GM19035 (cell line): ENCODE measurements around the gene SDCCAG8.

Experiments
- ATAC-seq: cut with Tn5 transposase; IDR thresholded peaks from one replicate; pipeline ENCODE4 v1.9.1; 2021; ENCODE audit not compliant: unreplicated experiment

SDCCAG8 gene

DNA sequence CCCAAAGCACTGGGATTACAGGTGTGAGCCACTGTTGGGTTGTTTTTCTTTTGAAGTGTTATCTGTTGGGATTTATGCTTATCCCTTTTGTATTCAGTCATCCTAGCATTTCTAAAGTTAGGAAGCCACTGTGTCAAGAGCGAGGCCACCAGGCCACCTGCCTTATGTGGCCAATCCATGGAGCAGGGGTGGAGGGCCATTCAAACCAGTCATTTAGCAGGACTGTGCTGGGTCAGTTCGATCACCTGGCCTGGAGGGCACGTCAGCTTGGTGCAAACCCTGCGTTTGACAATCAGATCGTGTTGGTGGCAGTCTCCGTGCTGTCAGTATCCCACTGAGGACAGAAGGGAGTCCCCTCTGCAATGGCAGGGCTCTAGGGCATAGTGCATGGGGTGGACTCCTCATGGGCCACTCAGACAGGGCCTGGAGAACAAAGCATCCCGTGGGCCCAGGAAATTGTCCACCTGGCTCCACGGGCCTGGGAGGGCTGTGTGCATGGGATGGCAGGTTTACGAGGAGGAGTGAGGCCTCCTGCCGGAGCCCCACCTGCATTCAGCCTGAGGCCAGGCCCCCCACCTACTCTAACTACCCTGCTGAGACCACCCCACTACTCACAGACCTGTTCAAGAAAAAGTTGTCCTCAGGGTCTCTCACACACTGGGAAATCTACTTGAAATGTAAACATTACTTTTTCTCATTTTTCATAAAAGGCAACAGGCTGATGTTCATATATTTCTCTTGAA is 242.3 kb downstream of the SDCCAG8 start:
- ATAC-seq, result no peak

GRCh38 chr1:243499248-243499647 is 243.4 kb downstream of the SDCCAG8 start:
- ATAC-seq, result no peak

GRCh38 chr1:243499711-243500110 is 243.9 kb downstream of the SDCCAG8 start:
- no peak for ATAC-seq

DNA sequence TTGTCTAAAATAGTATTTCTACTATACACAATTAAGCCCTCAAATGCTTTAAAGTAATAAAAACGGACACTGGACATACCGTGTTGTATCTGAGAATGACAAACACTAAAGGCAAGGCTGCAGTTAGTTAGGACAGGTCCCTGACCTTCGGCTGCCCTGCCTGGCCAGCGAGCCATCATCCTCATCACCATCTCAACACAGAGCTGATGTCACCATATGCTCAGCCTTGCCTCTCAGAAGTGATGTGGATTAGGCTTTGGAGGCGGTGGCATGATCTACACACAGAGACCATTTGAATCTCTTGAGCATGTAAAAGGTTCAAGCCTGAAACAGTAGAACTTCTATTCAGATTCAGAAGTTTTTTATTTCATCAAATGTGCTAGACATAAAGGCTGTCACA is 244.7 kb downstream of the SDCCAG8 start:
- no peak for ATAC-seq

DNA sequence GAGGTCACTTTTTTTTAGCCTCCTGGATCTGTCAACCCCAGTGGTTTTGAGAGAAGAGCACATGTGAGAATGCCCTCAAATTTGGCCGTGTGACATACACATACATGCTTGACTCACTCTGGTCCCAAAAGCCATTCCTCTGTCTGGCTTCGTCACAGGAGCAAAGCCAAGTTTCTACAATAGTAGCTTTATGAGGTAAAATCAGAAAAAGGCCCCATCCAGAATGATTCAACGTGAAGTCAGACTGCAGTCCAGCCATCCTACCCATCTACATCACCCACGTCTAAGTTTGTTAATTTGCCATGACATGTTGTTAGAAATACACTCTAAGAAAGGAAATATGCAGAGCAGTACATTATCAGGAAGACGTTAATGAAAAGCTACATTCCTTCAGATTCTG is 245.2 kb downstream of the SDCCAG8 start:
- ATAC-seq, result no peak

GRCh38 chr1:243503155-243503554 is 247.3 kb downstream of the SDCCAG8 start:
- no peak for ATAC-seq

GRCh38 chr1:243505986-243506689 is 250.3 kb downstream of the SDCCAG8 start:
- ATAC-seq, result no peak

DNA sequence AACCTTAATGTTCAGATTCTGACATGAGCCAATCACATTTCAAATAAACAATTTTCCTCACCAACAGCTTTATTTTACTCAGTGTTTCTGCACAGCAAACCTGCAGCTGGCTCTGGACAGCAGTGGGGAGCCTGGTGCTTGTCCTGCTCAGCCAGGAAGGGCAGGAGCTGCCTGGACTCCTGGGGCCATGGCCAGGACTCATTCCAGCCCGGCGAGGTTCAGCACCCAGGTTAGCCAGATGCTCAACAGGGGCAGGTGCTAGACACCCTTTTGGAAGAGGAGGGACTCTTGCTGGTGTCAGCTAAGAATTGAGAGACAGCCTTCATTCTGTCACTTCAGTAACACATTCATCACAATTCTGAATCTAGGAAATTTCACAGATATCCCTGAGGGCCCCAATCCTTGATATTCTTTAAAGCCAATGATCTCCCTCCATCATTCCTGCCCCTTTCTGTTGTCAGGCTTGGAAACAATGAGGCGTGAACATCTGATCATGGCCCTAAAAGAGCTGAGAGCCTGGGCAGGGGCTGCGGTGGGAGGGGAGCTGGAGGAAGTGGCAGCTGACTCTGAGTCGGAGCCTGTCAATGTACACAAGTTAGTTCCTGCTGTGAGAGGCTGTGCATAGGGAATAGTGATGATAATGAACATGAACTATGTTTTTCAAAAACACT is 251.3 kb downstream of the SDCCAG8 start:
- no peak for ATAC-seq

DNA sequence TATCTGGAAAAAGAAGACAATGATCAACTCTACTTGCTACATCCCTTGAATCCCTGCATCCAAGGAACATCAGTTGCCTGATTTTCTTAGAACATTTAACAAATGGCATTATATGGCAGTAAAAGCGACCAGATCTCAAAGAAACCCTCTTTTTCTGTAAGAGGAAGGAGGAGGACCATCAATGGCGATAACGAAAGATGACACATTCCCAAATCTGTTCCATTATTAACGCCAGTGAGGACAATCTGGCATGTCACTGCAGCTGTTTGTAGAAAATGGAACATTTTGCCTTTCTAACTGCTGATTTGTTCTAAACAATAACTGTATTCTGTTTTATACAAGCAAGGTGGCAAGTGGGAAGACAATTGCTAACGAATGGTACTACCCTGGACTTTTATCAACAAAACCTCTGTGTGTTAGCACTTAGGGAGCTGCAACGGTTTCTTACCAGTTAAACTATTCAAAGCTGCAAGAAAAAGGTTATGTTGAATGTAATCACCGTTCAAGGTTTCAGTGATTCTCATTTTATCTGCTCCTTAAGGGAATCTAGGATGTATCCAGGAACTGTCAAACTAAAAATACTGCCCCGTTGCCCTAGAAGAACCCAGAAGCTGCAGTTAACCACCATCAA is 251.9 kb downstream of the SDCCAG8 start:
- no peak for ATAC-seq

DNA sequence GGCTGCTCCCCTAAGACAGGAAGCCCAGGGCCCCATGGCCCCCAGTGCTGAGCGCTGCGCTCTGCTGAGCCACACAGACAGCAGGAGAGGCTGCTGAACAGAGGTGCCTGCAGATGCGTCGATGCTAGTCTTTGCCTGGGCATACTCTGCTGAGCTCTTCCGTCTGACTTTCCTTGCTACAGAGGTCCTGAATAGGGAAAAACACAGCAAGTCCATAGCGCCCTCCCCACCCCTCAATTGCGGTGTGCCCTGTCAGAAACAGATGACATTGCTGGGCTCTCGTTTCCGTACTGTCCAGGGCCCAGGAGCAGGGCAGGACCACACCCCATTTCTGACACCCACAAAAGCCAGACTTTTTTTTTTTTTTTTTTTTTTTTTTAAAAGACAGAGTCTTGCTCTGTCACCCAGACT is 252.5 kb downstream of the SDCCAG8 start:
- ATAC-seq, result no peak

DNA sequence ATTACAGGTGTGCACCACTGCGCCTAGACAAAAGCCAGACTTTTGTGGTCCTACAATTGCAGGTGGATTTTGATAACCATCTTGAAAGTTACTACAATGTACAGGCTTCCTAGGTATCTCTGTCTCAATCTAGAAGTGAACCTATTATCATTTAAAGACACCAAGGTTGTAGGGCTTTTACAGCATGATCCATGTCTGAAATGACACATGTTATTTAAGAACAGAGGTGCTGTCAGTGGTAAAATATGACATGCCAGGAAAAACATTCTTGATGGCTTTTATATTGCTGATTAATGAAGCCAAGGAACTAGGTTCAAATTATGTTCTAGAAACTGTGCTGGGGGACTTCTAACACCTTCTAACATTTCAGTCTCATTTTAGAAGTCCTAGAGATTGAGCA is 253.1 kb downstream of the SDCCAG8 start:
- ATAC-seq, result no peak

DNA sequence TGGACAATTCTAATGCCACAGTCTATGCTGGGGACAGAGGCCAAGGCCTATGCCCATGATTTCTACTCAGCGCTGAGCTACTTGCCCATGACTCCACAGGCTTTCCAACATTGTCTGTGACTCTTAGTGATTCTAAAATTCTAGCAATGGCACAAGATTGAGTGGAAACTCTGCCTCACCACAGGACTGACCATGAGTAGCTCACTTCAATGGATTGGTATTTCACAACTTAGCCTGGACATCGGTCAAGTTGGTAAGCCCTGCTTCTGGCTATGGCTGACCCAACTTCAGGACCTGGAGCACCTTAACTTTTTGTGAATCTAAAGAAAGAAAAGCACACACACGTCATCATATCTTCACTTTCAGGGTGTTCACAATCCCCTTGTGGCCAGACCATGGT is 255.1 kb downstream of the SDCCAG8 start:
- ATAC-seq, result no peak

- ATAC-seq, result peak; percentile 63
Measured at GRCh38 chr1:243513726-243514491, 258.1 kb downstream of the SDCCAG8 start.

- no peak for ATAC-seq
Measured at GRCh38 chr1:243514927-243515326, 259.1 kb downstream of the SDCCAG8 start.

DNA sequence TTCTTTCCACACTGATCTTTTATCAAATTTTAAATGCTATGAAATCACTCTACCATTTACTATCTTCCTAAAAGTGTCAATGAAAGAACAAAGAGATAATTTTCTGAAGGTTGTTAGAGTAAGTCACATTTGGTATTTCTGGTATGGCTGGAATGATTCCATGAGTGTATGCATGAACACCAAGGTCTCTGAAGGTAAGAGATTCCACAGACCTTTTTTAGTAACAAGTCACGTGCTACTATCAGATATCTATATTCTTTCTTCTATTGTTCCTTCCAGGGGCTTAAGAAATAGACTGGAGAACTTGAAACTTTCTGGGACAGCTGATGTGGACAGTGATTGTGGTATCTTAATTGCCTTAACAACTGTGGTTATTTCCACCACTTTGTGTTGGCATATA is 265.0 kb downstream of the SDCCAG8 start:
- no peak for ATAC-seq

- no peak for ATAC-seq
Measured at GRCh38 chr1:243523766-243524165, 267.9 kb downstream of the SDCCAG8 start.

- ATAC-seq, result no peak
Measured at GRCh38 chr1:243525085-243525487, 269.2 kb downstream of the SDCCAG8 start.

DNA sequence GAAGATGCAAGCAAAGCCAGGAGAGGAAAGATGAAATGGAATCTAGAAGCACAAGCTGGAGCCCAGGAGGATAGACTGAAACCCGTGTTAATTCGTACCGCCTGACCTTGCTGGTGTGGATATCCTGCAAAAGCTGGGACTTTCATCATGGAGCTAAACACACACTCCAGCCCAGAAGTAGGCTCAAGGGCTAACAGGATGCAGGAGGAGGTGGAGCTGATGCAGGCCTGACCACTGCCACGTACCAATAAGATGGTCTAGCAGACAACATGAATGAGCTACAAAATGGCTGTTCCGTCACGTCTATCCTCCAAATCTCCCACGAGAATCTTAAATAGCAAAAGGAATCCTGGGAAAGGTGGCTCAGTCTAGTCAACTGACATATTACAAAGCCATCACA is 270.3 kb downstream of the SDCCAG8 start:
- no peak for ATAC-seq

DNA sequence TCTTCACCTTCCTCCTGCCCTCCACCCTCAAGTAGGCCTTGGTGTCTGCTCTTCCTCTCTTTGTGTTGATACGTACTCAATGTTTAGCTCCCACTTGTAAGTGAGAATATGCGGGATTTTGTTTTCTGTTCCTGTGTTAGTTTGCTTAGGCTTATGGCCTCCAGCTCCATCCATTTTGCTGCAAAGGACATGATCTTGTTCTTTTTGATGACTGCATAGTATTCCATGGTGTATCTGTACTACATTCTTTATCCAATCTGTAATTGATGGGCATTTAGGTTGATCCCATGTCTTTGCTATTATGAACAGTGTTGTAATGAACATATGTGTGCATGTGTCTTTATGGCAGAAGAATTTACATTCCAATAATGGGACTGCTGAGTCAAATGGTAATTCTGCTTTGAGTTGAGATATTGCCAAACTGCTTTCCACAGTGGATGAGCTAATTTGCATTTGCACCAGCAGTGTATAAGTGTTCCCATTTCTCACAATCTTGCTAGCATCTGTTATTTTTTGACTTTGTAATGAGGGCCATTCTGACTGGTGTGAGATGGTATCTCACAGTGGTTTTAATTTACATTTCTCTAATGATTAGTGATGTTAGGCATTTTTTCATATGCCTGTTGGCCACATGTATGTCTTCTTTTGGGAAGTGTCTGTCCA is 272.7 kb downstream of the SDCCAG8 start:
- no peak for ATAC-seq

GRCh38 chr1:243529512-243529911 is 273.7 kb downstream of the SDCCAG8 start:
- ATAC-seq, result no peak
